GM18951 (cell line): Measurements from ENCODE around the gene ATG13.
"Not testable (repeated sequence)": the region's sequence is repeated elsewhere in the genome, so short reads cannot be mapped to it uniquely, and the experiment has no call there.

Experiments used
- POLR2A ChIP-seq: IDR thresholded peaks from 4 replicates; pipeline ENCODE4 v1.6.1; 2011; ENCODE audit warnings: mild to moderate bottlenecking; ENCODE audit not compliant: insufficient read length, insufficient read depth; ENCODE audit errors: extremely low read depth
- in situ Hi-C: fragments of 300-500 bp; cut with MboI; formaldehyde crosslinking; loops from one replicate; pipeline ENCODE4 v1.12.0; 2022; ENCODE audit warnings: low sequenced_read_pairs, mixed read lengths, inconsistent platforms; ENCODE audit not compliant: unreplicated experiment

The ATG13 gene

GRCh38 chr11:46667043-46667481, 49.7 kb downstream of the ATG13 start:
- TF ChIP-seq POLR2A, result no peak

GRCh38 chr11:46668480-46669085, 51.2 kb downstream of the ATG13 start:
- in situ Hi-C loops, result no loop called here

More at GRCh38 chr11:46667043-46667481, 49.7 kb downstream of the ATG13 start:
- in situ Hi-C loops, result no loop called here

GRCh38 chr11:46669711-46670139, 52.4 kb downstream of the ATG13 start:
- no peak for TF ChIP-seq POLR2A
- in situ Hi-C loops, result no loop called here

More at GRCh38 chr11:46668480-46669085, 51.2 kb downstream of the ATG13 start:
- no peak for TF ChIP-seq POLR2A

GRCh38 chr11:46670521-46670920, 53.2 kb downstream of the ATG13 start:
- in situ Hi-C loops, result not testable (repeated sequence)

GRCh38 chr11:46671958-46672315, 54.6 kb downstream of the ATG13 start:
- TF ChIP-seq POLR2A, result no peak
- in situ Hi-C loops, result no loop called here

- TF ChIP-seq POLR2A, result no peak
- in situ Hi-C loops, result no loop called here
These were observed 55.1 kb downstream of the ATG13 start for GRCh38 chr11:46672381-46672839.

GRCh38 chr11:46673713-46674462, 56.5 kb downstream of the ATG13 start:
- in situ Hi-C loops, result no loop called here
- no peak for TF ChIP-seq POLR2A

- TF ChIP-seq POLR2A, result no peak
- in situ Hi-C loops, result no loop called here
These were observed 57.3 kb downstream of the ATG13 start for GRCh38 chr11:46674463-46675287.

GRCh38 chr11:46675288-46675851, 58.0 kb downstream of the ATG13 start:
- in situ Hi-C loops, result no loop called here
- TF ChIP-seq POLR2A, result no peak

- in situ Hi-C loops, result no loop called here
- no peak for TF ChIP-seq POLR2A
These were observed 58.6 kb downstream of the ATG13 start for GRCh38 chr11:46675949-46676348.

- in situ Hi-C loops, result no loop called here
- no peak for TF ChIP-seq POLR2A
These were observed 59.2 kb downstream of the ATG13 start for GRCh38 chr11:46676436-46677158.

- in situ Hi-C loops, result no loop called here
- no peak for TF ChIP-seq POLR2A
These were observed 59.8 kb downstream of the ATG13 start for GRCh38 chr11:46677169-46677568.

- no peak for TF ChIP-seq POLR2A
- in situ Hi-C loops, result no loop called here
These were observed 60.8 kb downstream of the ATG13 start for GRCh38 chr11:46677991-46678740.
